HG03521 (cell line): ENCODE results near the gene WSCD1.

Source experiments
- ATAC-seq: cut with Tn5 transposase; IDR thresholded peaks from one replicate; pipeline ENCODE4 v1.9.1; 2021; ENCODE audit warnings: mild to moderate bottlenecking, moderate library complexity; ENCODE audit not compliant: unreplicated experiment

The WSCD1 gene

GRCh38 chr17:6059406-6059805 is 10.8 kb upstream of the WSCD1 start:
- ATAC-seq = no peak

GRCh38 chr17:6061290-6061689 is 8.9 kb upstream of the WSCD1 start:
- no peak for ATAC-seq

- no peak for ATAC-seq
Measured at GRCh38 chr17:6064868-6065267, 5.3 kb upstream of the WSCD1 start.

GRCh38 chr17:6065351-6065750 is 4.8 kb upstream of the WSCD1 start:
- ATAC-seq = no peak

- no peak for ATAC-seq
Measured at GRCh38 chr17:6066183-6066948, 3.8 kb upstream of the WSCD1 start.

GRCh38 chr17:6067060-6067459 is 3.1 kb upstream of the WSCD1 start:
- ATAC-seq = no peak

GRCh38 chr17:6070430-6070912 is 292 bp downstream of the WSCD1 start:
- no peak for ATAC-seq

GRCh38 chr17:6070913-6071511 is 833 bp downstream of the WSCD1 start:
- no peak for ATAC-seq

GRCh38 chr17:6071528-6072065 is 1.4 kb downstream of the WSCD1 start:
- no peak for ATAC-seq

- no peak for ATAC-seq
Measured at GRCh38 chr17:6072157-6072556, 2.0 kb downstream of the WSCD1 start.

GRCh38 chr17:6072611-6073010 is 2.4 kb downstream of the WSCD1 start:
- no peak for ATAC-seq

GRCh38 chr17:6073620-6074019 is 3.4 kb downstream of the WSCD1 start:
- no peak for ATAC-seq

GRCh38 chr17:6075050-6075449 is 4.9 kb downstream of the WSCD1 start:
- no peak for ATAC-seq

GRCh38 chr17:6075845-6076244 is 5.7 kb downstream of the WSCD1 start:
- ATAC-seq = no peak

GRCh38 chr17:6077752-6078151 is 7.6 kb downstream of the WSCD1 start:
- no peak for ATAC-seq

GRCh38 chr17:6078458-6078871 is 8.3 kb downstream of the WSCD1 start:
- ATAC-seq = no peak

- ATAC-seq = no peak
Measured at GRCh38 chr17:6079155-6079888, 9.1 kb downstream of the WSCD1 start.

- no peak for ATAC-seq
Measured at GRCh38 chr17:6079960-6080359, 9.8 kb downstream of the WSCD1 start.

- ATAC-seq = no peak
Measured at GRCh38 chr17:6080711-6081430, 10.7 kb downstream of the WSCD1 start.

- no peak for ATAC-seq
Measured at GRCh38 chr17:6082335-6082734, 12.2 kb downstream of the WSCD1 start.
